SU-DHL-6 (cell line): ENCODE measurements around the gene B4GALNT3.

Source experiments
- H2AFZ ChIP-seq: fragments of 200-600 bp; sonication (generic); 2 replicates; pipeline ENCODE4 v1.6.1; 2014; ENCODE audit warnings: low read depth, mild to moderate bottlenecking, moderate library complexity, mixed read lengths, antibody characterized with exemption, low read length; ENCODE audit not compliant: severe bottlenecking
- H3F3A ChIP-seq: fragments of 200-600 bp; shearing (Covaris generic); 2 replicates; pipeline ENCODE4 v1.6.0; 2016; ENCODE audit warnings: antibody characterized with exemption, mild to moderate bottlenecking; ENCODE audit not compliant: insufficient read depth
- H3K27ac ChIP-seq: fragments of 200-600 bp; sonication (generic); 2 replicates; pipeline ENCODE4 v1.5.1; 2016; ENCODE audit warnings: low read depth, mild to moderate bottlenecking, low read length, moderate library complexity, mixed read lengths
- H3K27me3 ChIP-seq: fragments of 200-600 bp; sonication (generic), shearing (Covaris generic); 2 replicates; pipeline ENCODE4 v1.6.0; 2014; ENCODE audit warnings: mild to moderate bottlenecking, low read length
- H3K36me3 ChIP-seq: fragments of 200-600 bp; sonication (generic); 2 replicates; pipeline ENCODE4 v1.6.1; 2014; ENCODE audit warnings: mild to moderate bottlenecking, low read length, mixed read lengths
- H3K4me2 ChIP-seq: fragments of 300-600, 200-600 bp; shearing (Covaris generic), sonication (generic); 2 replicates; pipeline ENCODE4 v1.6.0; 2014; ENCODE audit warnings: low read length, low read depth, mild to moderate bottlenecking; ENCODE audit not compliant: poor library complexity, severe bottlenecking
- H3K4me3 ChIP-seq: fragments of 200-600 bp; sonication (generic); 2 replicates; pipeline ENCODE4 v1.5.1; 2014; ENCODE audit warnings: antibody characterized with exemption, low read length, mild to moderate bottlenecking, mixed read lengths; ENCODE audit not compliant: insufficient read depth, poor library complexity, severe bottlenecking
- H3K79me2 ChIP-seq: fragments of 200-600 bp; sonication (generic); 2 replicates; pipeline ENCODE4 v1.6.1; 2014; ENCODE audit warnings: mild to moderate bottlenecking, low read length, moderate library complexity; ENCODE audit not compliant: insufficient read depth
- H3K9ac ChIP-seq: fragments of 200-600 bp; sonication (generic); 2 replicates; pipeline ENCODE4 v1.7.0; 2014; ENCODE audit warnings: mild to moderate bottlenecking, low read length
- H3K9me2 ChIP-seq: fragments of 200-600 bp; sonication (generic); replicated peaks from 2 replicates; pipeline ENCODE4 v1.6.1; 2014; ENCODE audit warnings: low read length; ENCODE audit not compliant: insufficient read depth
- H3K9me3 ChIP-seq: fragments of 200-600 bp; sonication (generic); 2 replicates; pipeline ENCODE4 v1.6.1; 2014; ENCODE audit warnings: low read length, mixed read lengths; ENCODE audit not compliant: insufficient read depth
- H4K20me1 ChIP-seq: fragments of 200-600 bp; sonication (generic); 2 replicates; pipeline ENCODE4 v1.6.1; 2014; ENCODE audit warnings: low read depth, mild to moderate bottlenecking, antibody characterized with exemption, low read length, moderate library complexity, mixed read lengths
- EZH2phosphoT487 ChIP-seq: fragments of 200-600 bp; sonication (generic), shearing (Covaris generic); conservative IDR thresholded peaks from 2 replicates; pipeline ENCODE4 v1.6.1; 2018; ENCODE audit warnings: mild to moderate bottlenecking, antibody characterized with exemption, low read length, moderate library complexity, mixed read lengths
- TF ChIP-seq, protein P1 (sequence below): fragments of 200-600 bp; sonication (generic); IDR thresholded peaks from one replicate; pipeline ENCODE4 v1.5.1; 2017; ENCODE audit warnings: antibody characterized with exemption, mild to moderate bottlenecking, low read length, moderate library complexity; ENCODE audit not compliant: insufficient read depth, poor library complexity, severe bottlenecking

Gene B4GALNT3

GRCh38 chr12:558580-558979, 98.8 kb downstream of the B4GALNT3 start:
- no peaks in the 10 kb centered on the region for H3K79me2 ChIP-seq
- no peak overlapping the region for H3K27ac ChIP-seq
- H3K27me3 ChIP-seq, result no peaks in the 10 kb centered on the region
- TF ChIP-seq EZH2phosphoT487, result no peak
- TF ChIP-seq, protein P1, sequence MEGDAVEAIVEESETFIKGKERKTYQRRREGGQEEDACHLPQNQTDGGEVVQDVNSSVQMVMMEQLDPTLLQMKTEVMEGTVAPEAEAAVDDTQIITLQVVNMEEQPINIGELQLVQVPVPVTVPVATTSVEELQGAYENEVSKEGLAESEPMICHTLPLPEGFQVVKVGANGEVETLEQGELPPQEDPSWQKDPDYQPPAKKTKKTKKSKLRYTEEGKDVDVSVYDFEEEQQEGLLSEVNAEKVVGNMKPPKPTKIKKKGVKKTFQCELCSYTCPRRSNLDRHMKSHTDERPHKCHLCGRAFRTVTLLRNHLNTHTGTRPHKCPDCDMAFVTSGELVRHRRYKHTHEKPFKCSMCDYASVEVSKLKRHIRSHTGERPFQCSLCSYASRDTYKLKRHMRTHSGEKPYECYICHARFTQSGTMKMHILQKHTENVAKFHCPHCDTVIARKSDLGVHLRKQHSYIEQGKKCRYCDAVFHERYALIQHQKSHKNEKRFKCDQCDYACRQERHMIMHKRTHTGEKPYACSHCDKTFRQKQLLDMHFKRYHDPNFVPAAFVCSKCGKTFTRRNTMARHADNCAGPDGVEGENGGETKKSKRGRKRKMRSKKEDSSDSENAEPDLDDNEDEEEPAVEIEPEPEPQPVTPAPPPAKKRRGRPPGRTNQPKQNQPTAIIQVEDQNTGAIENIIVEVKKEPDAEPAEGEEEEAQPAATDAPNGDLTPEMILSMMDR, result no peak
- H4K20me1 ChIP-seq, result no peaks in the 10 kb centered on the region
- no peaks in the 10 kb centered on the region for H3K9me3 ChIP-seq
- H3K4me2 ChIP-seq, result no peak overlapping the region
- H3K36me3 ChIP-seq, result no peaks in the 10 kb centered on the region
- no peak overlapping the region for H3K4me3 ChIP-seq
- no peak overlapping the region for H2AFZ ChIP-seq
- H3K9ac ChIP-seq, result no peak overlapping the region
- H3F3A ChIP-seq, result no peaks in the 10 kb centered on the region
- no peaks in the 10 kb centered on the region for H3K9me2 ChIP-seq

- H3K36me3 ChIP-seq, result no peaks in the 10 kb centered on the region
- no peak overlapping the region for H3K9ac ChIP-seq
- H3K9me2 ChIP-seq, result no peaks in the 10 kb centered on the region
- H3K27me3 ChIP-seq, result no peaks in the 10 kb centered on the region
- H4K20me1 ChIP-seq, result no peaks in the 10 kb centered on the region
- no peak overlapping the region for H3K27ac ChIP-seq
- no peak overlapping the region for H3K4me3 ChIP-seq
- no peak overlapping the region for H2AFZ ChIP-seq
- H3K9me3 ChIP-seq, result no peaks in the 10 kb centered on the region
- TF ChIP-seq EZH2phosphoT487, result no peak
- TF ChIP-seq, protein P1, result no peak
- H3K79me2 ChIP-seq, result no peaks in the 10 kb centered on the region
- no peaks in the 10 kb centered on the region for H3F3A ChIP-seq
- H3K4me2 ChIP-seq, result no peak overlapping the region
Observed at GRCh38 chr12:559208-559905, 99.6 kb downstream of the B4GALNT3 start.

DNA sequence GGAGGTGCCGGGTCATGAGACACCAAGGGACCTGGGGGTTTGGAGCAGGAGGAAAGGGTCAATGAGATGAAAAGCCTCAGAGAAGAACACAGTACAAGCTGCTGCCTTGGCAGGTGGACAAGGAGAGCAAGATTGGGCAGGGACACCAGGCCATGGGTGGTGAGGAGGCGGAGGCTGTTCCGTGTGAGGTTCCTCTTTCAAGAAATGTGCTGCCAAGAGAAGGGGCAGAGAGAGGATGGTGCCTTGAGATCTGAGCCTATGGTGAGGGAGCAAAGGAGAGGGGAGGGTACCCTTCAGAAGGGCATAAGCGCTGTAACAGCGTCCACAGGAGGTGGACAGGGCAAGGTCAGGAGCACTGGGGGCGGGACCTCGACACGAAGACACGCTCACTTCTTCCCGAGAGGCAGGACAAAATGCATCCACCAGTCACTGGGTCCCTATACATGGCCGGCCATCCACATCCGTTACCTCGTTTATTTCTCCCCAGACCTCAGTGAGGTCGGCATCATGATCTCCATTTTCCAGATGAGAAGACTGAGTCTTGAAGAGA, 100.2 kb downstream of the B4GALNT3 start:
- H3K4me2 ChIP-seq, result no peak overlapping the region

More for the DNA sequence above, 100.2 kb downstream of the B4GALNT3 start:
- Histone ChIP-seq H3K27ac (no peak overlapping the region), H3K4me3 (no peak overlapping the region), H3K27me3 (no peaks in the 10 kb centered on the region), H3K9ac (no peak overlapping the region), H3K79me2 (no peaks in the 10 kb centered on the region), H4K20me1 (no peaks in the 10 kb centered on the region), H3K9me2 (no peaks in the 10 kb centered on the region), H3K36me3 (no peaks in the 10 kb centered on the region), H2AFZ (no peak overlapping the region), H3K9me3 (no peaks in the 10 kb centered on the region), H3F3A (no peaks in the 10 kb centered on the region)
- TF ChIP-seq EZH2phosphoT487, result no peak
- TF ChIP-seq, protein P1, result no peak
